GM10266 (cell line): ENCODE data around the gene KRT84.
"Not testable (repeated sequence)": the region's sequence is repeated elsewhere in the genome, so short reads cannot be mapped to it uniquely, and the experiment has no call there.

Experiments
- DNase-seq: peaks from one replicate; pipeline ENCODE4 v3.0.0; 2012; ENCODE audit errors: extremely low spot score
- CTCF ChIP-seq: IDR thresholded peaks from 2 replicates; pipeline ENCODE4 v1.5.1; 2012; ENCODE audit warnings: mild to moderate bottlenecking, low read depth; ENCODE audit not compliant: control insufficient read depth, insufficient read depth; ENCODE audit errors: missing control alignments

Gene KRT84

DNA sequence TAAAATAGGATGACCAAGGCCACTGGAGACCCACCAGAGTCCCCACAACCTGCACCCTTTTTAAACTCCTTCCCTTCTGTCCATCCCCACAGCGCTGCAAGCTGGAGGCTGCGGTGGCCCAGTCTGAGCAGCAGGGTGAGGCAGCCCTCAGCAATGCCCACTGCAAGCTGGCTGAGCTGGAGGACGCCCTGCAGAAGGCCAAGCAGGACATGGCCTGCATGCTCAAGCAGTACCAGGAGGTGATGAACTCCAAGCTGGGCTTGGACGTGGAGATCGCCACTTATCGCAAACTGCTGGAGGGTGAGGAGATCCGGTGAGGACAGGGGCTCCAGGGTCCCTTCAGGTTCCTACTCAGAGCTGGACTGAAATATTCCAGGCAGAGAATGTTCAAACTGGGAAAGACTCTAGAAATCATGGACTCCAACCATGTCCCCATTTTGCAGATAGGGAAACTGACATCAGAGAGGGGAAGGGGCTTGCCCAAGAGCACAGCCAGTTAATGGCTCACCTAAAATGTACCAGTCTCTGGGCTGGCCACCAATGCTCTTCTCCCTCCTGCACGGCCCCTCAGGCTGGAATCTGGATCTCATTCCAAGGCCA is 35.3 kb downstream of the KRT84 start:
- TF ChIP-seq CTCF = no peak
- no peak for DNase-seq

- TF ChIP-seq CTCF = no peak
- DNase-seq = no peak
Observed at GRCh38 chr12:52349196-52349595, 36.3 kb downstream of the KRT84 start.

DNA sequence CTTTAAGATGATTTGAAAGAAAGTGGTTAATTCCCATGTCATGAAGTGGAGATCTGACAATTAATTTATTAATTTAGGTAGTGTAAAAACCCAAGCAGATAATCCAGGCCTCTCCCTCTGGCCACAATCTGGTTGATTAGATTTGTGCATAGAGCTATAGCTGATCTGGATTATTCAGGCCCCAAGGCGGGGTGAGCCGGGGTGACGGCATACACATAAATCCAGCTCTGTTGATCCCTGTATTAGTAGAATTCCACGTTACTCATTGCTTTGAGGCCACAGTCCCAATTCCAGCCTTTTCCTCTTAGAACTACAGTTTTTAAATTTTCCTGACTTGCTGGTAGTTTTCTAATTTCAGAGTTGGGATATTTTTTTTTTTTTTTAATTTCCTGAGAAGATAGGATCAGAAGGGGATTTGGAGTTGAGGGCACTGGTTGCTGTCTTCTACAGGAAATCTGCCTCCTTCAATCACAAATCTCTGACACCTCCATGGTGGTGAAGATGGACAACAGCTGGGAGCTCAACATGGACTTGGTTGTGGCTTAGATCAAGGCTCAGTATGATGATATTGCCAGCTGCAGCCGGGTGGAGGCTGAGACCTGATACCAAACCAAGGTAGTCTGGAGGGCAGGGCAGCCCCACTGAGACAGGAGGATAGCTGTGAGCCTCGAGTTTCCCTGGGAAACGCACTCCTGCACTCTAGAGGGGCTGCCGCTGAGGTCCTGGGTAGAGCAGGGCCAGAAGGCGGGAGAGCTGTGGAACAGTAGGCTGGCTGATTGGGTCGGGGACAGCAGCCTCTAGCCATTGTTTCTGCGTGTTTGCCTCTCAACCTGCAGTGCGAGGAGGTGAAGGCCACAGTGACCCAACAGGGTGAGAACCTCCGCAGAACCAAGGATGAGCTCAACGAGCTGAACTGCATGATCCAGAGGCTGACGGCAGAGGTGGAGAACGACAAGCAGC is 37.6 kb downstream of the KRT84 start:
- no peak for DNase-seq
- no peak for TF ChIP-seq CTCF

- DNase-seq = no peak
Observed at GRCh38 chr12:52347016-52347415, 38.4 kb downstream of the KRT84 start.

GRCh38 chr12:52346593-52346992 is 38.9 kb downstream of the KRT84 start:
- DNase-seq = no peak
- TF ChIP-seq CTCF = no peak

More at GRCh38 chr12:52347016-52347415, 38.4 kb downstream of the KRT84 start:
- TF ChIP-seq CTCF = no peak

DNA sequence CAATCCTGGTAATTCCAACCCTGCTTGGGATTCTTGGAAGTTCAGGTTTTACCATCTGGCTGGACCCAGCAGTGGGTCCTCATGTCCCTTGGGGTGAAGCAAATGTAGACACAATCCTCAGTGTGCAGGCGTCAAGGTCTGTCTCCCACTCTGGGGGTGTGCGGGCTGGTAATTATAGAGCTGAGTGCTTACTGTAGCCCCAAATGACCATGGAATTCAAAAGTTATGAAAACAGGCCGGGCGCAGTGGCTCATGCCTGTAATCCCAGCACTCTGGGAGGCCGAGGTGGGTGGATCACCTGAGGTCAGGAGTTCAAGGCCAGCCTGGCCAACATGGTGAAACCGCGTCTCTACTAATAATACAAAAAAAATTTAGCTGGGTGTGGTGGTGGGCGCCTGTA is 40.4 kb downstream of the KRT84 start:
- not testable (repeated sequence) for DNase-seq

GRCh38 chr12:52344111-52344510 is 41.3 kb downstream of the KRT84 start:
- DNase-seq = no peak
- no peak for TF ChIP-seq CTCF
